Stimulated activated CD4-positive, alpha-beta T cell treated with anti-CD3 and anti-CD28 coated beads, Interleukin-4, amount 100 ng/mL, for 48 hours (primary cell): ENCODE data around the gene KCNMA1.

ENCODE experiments used
- DNase-seq, 2 donors: peaks; one replicate each; pipeline ENCODE4 v3.0.0-alpha.2; 2020; ENCODE audit warnings: low read depth in 2 of 2

KCNMA1 gene

GRCh38 chr10:77023396-77023795 lies 614.2 kb downstream of the KCNMA1 start:
- no peak for DNase-seq

DNA sequence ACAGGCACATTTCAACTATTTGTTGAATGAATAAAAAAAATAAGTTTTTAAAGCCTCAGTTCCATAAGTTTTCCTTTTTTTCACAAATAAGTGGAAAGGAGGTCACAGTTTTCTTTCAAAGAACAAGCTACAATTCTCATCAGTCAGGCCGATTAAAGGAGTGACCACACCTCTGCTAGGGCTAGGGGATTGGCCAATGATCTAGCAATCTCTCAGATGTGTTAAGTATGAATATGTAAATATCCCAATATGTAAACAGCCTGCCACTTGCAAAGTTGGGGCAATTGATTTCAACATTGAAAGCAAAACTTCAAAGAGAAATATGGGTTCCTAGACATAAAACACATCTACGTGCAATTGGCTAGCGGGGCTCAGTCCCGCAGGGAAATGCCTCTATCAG lies 614.9 kb downstream of the KCNMA1 start:
- DNase-seq: no peak

DNA sequence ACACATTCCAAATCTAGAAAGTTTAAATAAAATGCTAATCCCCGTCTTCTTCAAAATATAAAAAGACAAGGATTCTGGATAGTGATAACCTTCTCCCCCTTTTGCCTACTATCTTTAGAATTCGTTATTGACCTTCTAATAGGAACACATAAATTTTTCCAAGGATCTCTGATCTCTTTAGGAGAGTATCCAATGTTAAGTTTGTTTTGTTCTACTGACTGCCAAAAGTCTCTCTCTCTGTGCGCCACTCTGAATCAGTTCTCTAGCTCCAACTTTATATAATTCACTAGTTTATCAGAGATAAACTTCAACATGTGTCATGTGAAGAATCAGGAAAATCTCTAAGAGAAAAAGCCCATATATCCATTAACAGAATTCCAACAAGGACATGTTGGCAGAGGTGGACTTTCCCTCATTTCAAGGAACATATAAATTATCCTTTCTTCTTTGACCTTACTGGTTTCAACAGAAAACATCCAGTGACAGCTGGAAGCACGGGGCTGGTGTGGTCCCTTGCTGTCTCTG lies 615.6 kb downstream of the KCNMA1 start:
- no peak for DNase-seq

DNA sequence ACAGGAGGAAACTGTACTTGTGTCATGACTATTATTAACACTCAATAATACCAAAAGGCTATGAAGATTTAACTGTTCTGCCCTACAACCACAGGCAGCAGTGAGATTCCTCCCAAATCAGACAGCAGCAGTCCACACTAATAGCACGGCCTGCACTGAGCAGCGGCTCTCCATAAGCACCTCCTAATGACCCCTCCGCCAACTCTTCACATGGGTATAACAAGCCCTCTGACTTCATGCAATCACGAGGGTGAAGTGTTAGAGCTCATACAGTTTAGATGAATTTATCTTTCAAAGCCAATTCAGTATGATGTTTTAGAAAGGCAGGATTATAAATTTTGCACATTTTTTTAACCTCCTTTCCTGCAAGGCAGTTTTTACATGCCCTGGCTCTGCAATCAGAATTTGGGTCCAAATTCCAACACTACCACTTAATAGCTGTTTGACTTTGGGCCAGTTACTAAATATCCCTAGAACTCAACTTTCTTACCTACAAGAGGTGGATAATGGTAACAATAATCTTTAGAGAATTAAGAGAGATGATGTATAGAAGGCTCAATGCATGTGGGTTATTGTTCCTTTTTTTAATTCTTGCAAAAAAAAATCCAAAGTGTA lies 617.1 kb downstream of the KCNMA1 start:
- no peak for DNase-seq

- DNase-seq: no peak
Observed at GRCh38 chr10:77016855-77017254, 620.8 kb downstream of the KCNMA1 start.

GRCh38 chr10:77016278-77016815 lies 621.3 kb downstream of the KCNMA1 start:
- no peak for DNase-seq

DNA sequence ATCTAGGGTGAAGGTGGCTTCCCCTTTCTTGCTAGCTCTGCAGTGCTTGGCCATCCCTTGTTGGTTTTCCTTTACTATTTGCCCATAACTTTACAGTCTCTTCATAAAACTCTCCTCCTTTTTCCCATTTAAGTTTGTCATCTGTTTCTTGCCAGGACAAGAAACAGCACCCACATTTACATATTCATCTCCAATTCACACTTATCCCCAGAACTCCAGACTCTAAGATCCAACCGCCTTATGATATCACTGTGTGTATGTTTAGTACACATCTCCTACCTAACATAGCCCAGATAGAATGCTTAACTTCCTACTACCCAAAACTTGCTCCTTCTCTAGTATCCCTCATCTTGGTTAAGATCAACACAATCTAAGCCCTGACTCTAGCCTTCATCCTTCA lies 622.2 kb downstream of the KCNMA1 start:
- DNase-seq: no peak

- DNase-seq: no peak
Observed at GRCh38 chr10:77012812-77013500, 624.7 kb downstream of the KCNMA1 start.

DNA sequence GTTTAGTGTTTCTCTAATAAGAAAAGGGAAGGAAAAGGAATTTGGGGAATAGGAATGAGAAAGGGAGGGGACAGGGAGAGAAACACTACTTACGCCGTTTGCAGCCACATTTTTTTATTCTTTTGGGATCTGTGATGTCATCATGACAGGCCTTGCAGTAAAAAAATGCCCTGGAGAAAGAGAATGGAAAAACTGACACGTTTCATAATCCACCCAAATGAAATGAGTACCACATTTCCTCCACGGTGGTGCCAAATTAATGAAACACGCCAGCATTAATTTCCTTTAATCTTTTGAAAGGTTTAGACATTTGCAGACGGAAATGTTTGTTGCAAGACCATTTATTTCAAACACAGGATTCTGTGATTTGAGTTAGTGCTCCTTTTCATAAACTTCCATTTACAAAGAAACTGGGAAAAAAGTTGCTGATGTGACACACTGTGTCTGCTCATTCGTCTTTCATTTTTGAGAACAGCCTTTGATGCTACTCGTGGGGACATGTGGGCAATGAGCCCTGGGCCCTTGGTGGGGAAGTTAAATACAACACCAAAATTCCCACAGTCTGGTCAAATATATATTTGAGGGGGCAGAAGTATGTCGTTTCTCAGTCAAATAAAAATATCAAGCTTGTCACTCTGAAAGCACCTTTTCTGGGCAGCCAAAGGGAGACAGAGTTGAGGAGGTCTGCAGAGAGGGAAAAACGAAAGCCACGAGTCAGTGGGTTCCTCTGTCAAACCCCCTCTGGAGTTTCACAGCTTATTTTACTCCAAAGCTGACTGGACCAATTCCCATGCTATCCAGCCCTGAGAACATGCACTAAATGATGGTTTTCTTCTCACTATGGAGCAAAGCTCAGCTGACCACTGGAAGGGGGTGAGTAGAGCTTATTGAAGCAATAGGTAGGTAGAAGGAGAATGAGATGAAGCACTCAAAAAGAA lies 625.5 kb downstream of the KCNMA1 start:
- no peak for DNase-seq

DNA sequence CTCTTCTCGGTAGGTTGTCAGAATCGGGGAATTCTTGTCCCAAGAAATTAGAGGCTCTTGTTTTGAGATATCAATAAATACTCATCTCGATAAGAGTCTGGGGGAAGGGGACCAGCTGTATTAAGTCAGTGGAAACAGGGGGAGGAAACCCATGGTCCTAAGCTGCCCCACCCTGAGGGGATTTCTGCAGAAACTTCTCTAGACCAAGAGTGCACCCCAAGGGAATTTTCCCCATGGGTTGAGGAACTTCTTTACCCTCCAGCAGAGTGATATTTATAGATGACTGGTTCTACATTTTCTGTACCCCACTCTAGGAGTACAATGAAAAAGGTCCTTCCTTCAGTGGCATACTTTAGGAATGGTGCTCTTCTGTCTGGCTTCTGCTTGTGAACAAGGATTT lies 627.2 kb downstream of the KCNMA1 start:
- DNase-seq: no peak

GRCh38 chr10:77007834-77008233 lies 629.8 kb downstream of the KCNMA1 start:
- no peak for DNase-seq

DNA sequence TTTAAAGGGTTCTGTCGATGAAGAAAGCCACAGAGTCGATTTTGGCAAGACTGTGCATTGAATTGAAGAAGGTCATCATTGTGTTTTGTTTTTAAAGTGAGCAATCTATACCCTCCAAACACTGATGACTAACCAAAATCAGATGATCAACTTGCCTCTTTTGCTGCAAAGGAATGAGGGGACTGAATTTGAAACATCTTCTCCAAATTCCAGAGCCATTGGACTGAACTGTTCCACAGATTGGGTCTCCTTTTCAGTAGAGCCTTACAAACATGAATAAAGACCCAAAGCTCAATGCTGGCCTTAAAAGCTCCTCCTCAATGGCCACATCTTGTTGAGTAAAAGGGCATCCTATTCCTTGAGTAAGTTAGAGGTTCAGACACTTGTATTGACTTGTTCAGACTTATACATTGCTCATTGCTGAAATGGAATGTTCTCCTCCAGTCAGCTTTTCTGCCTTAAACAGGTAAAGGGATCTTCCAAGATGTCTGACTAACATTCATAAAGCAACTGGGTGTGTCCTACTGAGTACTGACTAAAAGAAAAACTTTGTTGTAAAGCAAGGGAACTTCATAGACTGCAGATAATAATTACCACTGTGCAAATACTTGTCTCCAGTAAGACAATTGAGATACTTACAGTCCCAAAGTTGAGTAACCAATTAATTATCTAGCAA lies 630.6 kb downstream of the KCNMA1 start:
- no peak for DNase-seq

GRCh38 chr10:77005871-77006270 lies 631.7 kb downstream of the KCNMA1 start:
- DNase-seq: no peak

DNA sequence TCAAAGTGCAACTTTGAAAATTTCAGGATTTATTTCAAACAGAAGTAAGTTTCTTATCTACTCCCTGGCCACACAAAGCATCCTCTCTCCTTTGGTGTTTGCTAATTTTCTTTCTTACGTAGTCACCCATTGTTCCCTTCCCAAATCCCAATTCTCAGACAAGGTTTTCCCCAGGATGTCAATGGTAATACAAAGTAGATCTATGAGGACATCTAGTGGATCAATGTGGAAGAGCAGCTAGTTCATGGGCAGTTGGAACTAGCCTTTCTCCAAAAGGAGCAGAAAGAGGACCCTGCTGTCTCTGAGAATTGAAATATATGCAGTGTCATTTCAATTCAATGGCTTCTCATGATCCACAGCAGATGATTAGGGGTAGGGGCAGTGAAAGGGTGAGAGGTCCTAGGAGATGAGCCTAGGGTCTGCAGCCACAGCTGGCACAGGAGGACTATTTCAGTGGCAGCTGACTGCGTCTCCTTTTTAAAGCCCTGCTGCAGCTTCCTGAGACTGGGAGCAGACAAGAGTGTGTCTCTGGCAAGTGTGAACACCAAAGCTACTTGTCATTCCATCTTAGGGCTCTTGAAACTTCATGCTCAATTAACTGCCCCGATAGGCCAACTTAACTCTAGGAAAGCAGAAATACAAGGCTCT lies 632.6 kb downstream of the KCNMA1 start:
- DNase-seq: no peak

DNA sequence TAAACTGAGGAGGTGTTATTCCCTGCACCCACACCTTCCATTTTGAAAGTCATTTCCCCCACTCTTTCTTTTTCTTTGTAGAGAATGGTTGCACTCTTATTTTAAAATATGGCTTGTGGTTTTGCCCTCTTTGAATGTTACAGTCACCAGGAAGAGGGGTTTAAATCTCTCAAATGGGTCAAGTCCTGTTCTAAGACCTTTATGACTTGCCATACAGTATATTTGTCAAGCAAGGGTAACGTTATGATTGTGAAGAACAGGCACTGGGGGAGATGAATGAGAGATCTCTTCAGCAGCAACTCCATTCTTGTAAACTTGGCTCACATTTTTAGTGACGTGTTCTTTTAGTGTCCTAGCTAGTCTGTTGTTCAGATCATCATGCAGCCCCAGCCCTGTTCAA lies 634.7 kb downstream of the KCNMA1 start:
- DNase-seq: no peak

- no peak for DNase-seq
Observed at GRCh38 chr10:77001206-77001605, 636.4 kb downstream of the KCNMA1 start.

DNA sequence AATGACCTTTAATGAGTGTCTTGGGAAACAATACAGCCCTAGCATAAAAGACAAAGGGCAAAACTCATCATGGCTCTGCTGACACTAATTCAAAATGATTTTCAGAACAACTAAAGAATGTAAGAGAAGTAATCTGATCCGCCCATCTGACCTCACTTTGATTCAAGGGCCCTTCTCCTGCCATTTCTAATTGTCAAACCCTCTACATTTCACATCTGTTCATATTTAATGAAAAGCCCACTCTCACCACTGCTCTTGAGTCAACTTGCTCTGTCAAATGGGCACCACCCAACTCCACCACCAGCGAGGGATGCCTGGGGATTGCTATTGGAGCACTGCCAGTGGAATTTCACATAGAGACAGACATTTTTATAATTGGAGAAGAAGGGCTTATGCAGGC lies 639.2 kb downstream of the KCNMA1 start:
- no peak for DNase-seq

GRCh38 chr10:76997631-76998030 lies 640.0 kb downstream of the KCNMA1 start:
- DNase-seq: no peak

DNA sequence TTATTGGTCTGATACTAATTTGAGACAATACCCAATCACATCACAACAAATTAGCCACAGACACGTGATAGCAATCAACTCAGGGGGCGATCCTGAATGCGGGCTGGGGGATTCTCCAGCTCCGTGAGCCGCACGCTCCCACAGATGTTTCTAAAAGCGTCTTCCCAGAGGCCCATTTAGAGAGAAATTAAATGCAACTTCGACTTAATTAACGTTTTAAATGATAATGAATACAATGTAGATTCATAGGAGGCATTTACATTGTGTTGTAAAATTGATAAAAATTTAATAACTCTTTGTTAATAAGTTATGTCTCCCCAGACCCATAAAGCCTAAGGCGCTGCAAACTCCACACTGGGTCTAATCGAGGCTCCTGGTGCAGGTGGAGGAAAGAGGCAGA lies 642.6 kb downstream of the KCNMA1 start:
- no peak for DNase-seq

GRCh38 chr10:76993213-76993612 lies 644.4 kb downstream of the KCNMA1 start:
- no peak for DNase-seq

GRCh38 chr10:76992467-76992866 lies 645.1 kb downstream of the KCNMA1 start:
- no peak for DNase-seq
